ENCODE data around the gene MAP3K14. TPM values are rescaled to one million over a fixed set of nuclear protein-coding genes. Genes with fewer than 3 reads are reported as not detected.
"Not testable (repeated sequence)": the region's sequence is repeated elsewhere in the genome, so short reads cannot be mapped to it uniquely, and the experiment has no call there.

MAP3K14 gene
- total RNA-seq, 1 donor from 2014 or later, result 2.0 TPM

DNA sequence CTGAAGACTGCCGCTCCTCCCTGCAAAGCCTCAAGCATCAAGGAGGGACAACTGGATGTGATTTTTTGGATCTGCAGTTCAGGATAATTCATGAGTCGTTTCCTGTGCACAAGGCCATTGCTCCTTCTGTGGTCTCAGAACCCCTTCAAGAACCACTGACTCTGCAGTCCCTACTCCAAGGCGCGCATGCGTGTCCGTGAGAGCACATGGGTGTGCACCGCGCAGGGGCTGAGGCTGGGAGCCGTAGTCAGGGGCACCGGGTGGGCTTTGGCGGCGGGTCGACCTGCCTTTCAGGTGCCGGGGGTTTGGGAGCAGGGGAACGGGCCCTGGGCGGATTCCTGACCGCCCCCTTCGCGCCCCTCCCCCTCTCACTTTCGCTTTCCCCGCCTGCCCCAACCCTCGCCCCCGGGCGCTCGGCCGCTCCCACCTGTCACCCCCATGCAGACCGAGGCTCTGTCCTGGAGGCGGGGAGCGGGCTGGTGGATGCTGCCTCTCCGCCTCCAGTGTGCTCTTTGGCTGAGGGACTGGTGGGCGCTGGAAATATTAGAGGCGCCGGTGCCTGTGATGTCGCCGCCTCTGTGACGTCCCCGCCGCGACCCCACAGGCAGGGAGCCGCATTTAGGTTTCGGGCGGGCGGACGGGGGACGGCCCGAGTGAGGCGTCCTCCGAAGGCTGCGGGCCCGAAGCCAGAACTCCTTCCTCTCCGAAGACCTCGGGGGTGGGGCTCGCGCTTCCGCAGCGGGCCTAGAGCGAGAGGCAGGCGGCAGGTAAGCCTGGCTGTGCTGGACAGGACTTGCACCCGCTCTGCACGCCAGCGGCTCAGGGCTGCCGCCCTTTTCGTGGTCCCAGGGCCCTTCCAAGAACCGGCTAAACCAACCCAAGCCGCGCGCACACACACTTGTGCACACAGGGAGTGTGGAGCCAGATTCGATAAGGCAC is 55.0 kb downstream of the MAP3K14 start, which contains the start of gene SPATA32:
TSS of gene SPATA32 (minus strand) at position 518 of the 939 bp plus-strand sequence. CDS start at position 440, 78 bp downstream.
- no peak for DNase-seq (ENCODE audit: low read depth, low spot score)

DNA sequence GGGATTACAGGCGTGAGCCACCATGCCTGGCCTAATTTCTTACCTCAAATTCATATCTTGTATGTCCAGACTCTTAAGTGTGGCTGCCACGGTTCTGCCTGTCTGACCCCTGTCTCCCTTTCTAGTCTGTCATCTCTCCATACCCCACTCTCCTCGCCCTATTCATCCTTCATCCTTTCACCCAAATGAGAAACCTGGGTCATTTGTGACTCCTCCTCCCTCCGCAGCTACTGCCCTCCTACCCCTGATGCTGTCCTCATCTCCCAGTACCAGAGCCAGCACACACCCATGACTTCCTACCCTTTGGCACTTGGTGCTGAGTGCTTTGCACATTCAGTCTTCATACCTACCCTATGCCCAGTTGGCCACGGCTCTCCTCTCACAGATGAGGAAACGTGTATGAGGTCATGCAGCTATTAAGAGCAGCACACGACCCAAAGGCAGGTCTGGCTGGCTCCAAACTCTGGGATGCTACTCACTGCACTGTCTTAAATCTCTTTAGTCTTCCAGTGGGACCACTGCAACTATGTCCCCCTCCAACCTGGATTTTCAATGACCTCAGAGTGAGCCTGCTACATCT is 56.5 kb downstream of the MAP3K14 start:
- no peak for DNase-seq (ENCODE audit: low read depth, low spot score)

- DNase-seq (ENCODE audit: low read depth, low spot score), result no peak
Observed at GRCh38 chr17:45258981-45259380, 57.8 kb downstream of the MAP3K14 start.

- DNase-seq (ENCODE audit: low read depth, low spot score), result no peak
Observed at GRCh38 chr17:45257115-45257514, 59.7 kb downstream of the MAP3K14 start.

- no peak for DNase-seq (ENCODE audit: low read depth, low spot score)
Observed at GRCh38 chr17:45256114-45256966, 60.5 kb downstream of the MAP3K14 start.

DNA sequence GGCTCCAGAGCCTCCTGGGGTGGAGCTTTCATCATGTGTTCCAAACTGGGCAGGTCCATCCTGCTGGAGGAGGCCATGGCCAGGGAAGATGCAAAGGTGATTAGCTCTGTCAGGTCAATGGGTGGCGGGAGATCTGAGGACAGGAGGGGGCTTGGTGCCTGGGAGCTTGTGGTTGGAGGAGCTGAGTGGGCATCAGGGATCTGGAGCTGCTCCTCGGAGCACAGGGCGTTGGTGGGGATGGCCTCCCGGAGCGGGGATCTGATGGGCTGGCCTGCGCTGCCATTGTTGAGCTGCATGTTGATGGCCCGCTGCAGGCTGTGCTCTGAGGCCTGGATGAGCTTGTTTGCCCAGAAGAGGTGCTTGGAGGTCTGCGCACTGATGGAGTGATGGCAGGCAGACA is 61.5 kb downstream of the MAP3K14 start:
- DNase-seq (ENCODE audit: low read depth, low spot score), result no peak

GRCh38 chr17:45253879-45254278 is 62.9 kb downstream of the MAP3K14 start:
- DNase-seq (ENCODE audit: low read depth, low spot score), result no peak

DNA sequence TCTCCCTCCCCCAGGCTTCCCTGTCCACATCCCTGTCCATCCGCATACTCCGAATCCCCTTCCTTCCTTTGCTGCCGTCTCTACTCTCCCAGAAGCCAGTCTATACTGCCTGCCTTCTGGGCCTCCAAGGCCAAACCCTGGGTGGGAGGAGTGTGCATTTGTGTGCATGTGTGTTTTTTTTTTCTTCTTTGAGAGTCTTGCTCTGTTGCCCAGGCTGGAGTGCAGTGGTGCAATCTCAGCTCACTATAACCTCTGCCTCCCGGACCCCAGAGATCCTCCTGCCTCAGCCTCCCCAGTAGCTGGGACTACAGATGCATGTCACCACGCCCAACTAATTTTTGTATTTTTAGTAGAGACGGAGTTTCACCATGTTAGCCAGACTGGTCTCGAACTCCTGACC is 63.6 kb downstream of the MAP3K14 start:
- DNase-seq (ENCODE audit: low read depth, low spot score), result not testable (repeated sequence)

DNA sequence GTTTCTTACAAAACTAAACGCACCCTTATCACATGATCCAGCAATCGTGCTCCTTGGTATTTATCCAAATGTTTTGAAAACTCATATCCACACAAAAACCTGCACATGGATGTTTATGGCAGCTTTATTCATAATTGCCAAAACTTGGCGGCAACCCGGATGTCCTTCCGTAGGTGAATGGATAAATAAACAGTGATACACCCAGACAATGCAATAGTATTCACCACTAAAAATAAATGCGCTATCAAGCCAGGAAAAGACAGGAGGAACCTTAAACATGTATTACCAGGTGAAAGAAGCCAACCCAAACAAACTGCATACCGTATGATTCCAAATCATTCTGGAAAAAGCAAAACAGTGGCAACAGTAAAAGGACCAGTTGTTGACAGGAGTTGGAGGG is 64.9 kb downstream of the MAP3K14 start:
- no peak for DNase-seq (ENCODE audit: low read depth, low spot score)

DNA sequence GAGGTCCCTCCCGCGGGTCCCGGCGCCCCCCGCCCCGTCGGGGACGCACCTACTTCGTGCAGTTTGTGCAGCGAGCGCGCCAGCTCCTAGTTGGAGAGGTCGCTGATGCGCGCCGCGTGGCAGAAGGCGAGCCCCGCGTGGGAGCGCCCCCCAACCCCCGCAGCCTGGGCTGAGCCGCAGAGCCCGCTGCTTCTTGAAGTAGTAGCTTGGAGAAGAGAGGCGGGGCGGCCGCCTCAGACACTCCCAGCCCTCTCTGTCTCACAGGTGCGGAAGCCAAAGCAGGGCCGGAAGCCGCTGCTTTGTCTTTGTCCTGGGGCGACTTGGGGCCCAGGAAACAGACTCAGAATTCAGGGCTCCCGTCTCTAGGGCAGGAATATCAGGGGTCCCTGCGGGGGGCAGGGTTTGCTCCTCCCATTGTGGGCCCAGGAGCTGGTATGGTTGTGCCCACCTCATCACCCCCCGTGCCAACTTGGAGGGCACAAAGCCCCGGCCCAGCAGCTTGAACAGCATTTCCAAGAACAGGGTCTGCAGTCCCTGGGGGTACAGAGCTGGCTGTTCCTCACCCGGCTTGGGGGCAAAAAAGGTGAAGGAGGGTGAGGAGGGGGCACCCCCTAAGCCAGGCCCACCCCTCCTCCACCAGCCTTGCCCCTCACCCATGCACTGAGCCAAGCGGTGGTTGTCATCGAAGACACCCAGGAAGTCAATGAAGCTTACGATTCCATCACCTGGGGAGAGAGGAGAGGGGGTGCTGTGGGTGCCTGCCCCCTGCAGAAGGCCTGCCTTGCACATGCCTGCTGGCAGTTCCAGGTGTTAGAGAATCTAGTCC is 68.5 kb downstream of the MAP3K14 start:
- no peak for DNase-seq (ENCODE audit: low read depth, low spot score)

- DNase-seq (ENCODE audit: low read depth, low spot score), result no peak
Observed at GRCh38 chr17:45247429-45248131, 69.2 kb downstream of the MAP3K14 start.

- no peak for DNase-seq (ENCODE audit: low read depth, low spot score)
Observed at GRCh38 chr17:45246861-45247428, 69.9 kb downstream of the MAP3K14 start.

DNA sequence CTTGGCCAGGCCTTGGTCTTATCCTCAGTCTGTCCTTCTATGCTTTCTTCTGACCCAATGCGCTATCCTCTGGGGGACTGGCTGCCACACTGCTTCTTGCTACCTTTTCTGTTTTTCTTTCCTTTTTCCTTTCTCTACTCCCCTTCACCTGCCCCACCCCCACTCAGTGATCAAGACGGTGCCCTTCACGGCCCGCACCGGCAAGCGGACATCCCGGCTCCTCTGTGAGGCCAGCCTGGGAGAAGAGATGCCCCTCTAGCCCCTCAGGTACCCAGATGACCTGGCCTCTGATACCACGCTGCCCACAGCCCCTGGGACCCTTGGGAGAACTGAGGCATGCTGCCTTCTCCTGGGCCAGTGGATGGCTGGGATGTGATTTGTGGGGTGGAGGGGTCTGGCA is 70.5 kb downstream of the MAP3K14 start:
- no peak for DNase-seq (ENCODE audit: low read depth, low spot score)

DNA sequence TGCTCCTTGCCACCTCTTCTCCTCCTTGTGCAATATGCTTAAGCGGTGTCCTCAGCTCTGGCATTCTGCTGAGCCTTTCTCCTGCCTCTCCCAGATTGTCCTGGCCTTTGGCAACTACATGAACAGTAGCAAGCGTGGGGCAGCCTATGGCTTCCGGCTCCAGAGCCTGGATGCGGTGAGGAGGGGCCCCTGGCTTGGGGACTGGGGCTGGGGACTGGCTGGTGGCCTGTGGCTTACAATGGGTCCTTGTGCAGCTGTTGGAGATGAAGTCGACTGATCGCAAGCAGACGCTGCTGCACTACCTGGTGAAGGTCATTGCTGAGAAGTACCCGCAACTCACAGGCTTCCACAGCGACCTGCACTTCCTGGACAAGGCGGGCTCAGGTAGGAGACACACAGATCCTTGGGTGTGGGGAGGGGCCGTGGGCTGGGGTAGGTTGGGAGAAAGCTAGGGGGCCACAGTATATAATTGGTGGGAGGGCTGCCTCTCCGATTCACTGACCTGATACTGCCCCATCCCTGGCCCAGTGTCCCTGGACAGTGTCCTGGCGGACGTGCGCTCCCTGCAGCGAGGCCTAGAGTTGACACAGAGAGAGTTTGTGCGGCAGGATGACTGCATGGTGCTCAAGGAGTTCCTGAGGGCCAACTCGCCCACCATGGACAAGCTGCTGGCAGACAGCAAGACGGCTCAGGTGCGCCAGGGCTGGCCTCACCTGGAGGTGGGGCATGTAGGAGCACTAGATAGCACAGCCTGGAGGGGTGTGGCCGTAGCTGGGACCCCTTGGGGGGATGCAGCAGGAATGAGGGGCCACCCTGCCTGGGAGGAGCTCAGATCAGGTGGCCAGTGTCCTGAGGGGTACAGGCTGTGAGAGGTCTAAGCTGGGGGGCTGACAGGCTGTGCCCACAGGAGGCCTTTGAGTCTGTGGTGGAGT is 71.8 kb downstream of the MAP3K14 start:
- DNase-seq (ENCODE audit: low read depth, low spot score), result no peak

DNA sequence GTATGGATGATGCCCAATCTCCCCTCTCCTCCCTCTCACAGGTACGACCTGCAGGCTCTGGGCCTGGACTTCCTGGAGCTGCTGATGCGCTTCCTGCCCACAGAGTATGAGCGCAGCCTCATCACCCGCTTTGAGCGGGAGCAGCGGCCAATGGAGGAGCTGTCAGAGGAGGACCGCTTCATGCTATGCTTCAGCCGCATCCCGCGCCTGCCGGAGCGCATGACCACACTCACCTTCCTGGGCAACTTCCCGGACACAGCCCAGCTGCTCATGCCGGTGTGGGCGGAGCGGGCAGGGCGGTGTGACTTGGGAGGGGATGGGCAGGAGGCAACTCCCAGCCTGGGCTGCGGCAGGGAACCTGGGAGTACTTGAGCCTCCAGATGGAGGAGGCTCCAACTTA is 73.1 kb downstream of the MAP3K14 start:
- no peak for DNase-seq (ENCODE audit: low read depth, low spot score)

GRCh38 chr17:45242029-45242414 is 74.8 kb downstream of the MAP3K14 start:
- DNase-seq (ENCODE audit: low read depth, low spot score), result no peak

DNA sequence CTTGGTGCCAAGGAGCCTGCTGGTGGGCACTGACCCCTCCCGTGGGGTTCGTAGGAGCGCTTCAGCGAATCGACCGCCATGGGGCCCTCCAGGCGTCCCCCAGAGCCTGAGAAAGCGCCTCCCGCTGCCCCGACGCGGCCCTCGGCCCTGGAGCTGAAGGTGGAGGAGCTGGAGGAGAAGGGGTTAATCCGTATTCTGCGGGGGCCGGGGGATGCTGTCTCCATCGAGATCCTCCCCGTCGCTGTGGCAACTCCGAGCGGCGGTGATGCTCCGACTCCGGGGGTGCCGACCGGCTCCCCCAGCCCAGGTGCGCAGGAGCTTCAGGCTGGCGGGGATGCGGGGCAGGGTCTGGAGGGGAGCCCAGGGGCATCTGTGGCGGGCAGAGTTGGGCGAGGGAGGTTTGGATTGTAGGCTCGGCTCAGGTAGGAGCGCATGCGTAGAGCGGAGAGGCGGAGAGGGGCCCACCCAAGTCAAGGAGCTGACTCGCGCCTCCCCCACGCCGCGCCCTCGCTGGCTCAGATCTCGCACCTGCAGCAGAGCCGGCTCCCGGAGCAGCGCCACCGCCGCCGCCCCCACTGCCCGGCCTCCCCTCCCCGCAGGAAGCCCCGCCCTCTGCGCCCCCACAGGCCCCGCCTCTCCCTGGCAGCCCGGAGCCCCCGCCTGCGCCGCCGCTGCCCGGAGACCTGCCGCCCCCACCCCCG is 75.3 kb downstream of the MAP3K14 start:
- no peak for DNase-seq (ENCODE audit: low read depth, low spot score)

GRCh38 chr17:45240905-45241327 is 75.9 kb downstream of the MAP3K14 start:
- no peak for DNase-seq (ENCODE audit: low read depth, low spot score)

All from pulmonary artery endothelial cell (primary cell).